K562 (cell line): Measurements from ENCODE around the gene FREM1. TPM values are rescaled to one million over a fixed set of nuclear protein-coding genes. Genes with fewer than 3 reads are reported as not detected.

Source experiments
- ARHGAP35 ChIP-seq: fragments of 450-650 bp; IDR thresholded peaks from 2 replicates; pipeline ENCODE4 v1.6.1; 2018; ENCODE audit not compliant: partially characterized antibody
- CCNT2 ChIP-seq: IDR thresholded peaks from 2 replicates; pipeline ENCODE4 v1.6.1; 2011; ENCODE audit warnings: borderline replicate concordance, low read depth, mild to moderate bottlenecking, moderate library complexity, mixed read lengths, low read length; ENCODE audit not compliant: insufficient read length; ENCODE audit errors: extremely low read depth
- KAT7 ChIP-seq: sonication (generic); formaldehyde crosslinking; IDR thresholded peaks from 2 replicates; pipeline ENCODE4 v1.8.0; 2022; ENCODE audit warnings: missing genetic modification reagents, mild to moderate bottlenecking, borderline replicate concordance
- MAFK ChIP-seq: IDR thresholded peaks from 2 replicates; pipeline ENCODE4 v1.6.1; 2011; ENCODE audit warnings: low read length, improper control_type of control experiment
- MAZ ChIP-seq, 2 experiments: fragments of 450-650 bp in 1 of 2; sonication (generic) in 1 of 2; formaldehyde crosslinking; IDR thresholded peaks in 1 of 2; conservative IDR thresholded peaks in 1 of 2; 2 replicates each; pipeline versions ENCODE4 v1.4.0 to v1.5.0; 2020; ENCODE audit warnings: mild to moderate bottlenecking in 1 of 2, missing genetic modification reagents in 1 of 2
- STAT5B ChIP-seq: fragments of 250-450 bp; sonication (Bioruptor Pico); IDR thresholded peaks from 2 replicates; pipeline ENCODE4 v1.8.0; 2021; ENCODE audit warnings: mild to moderate bottlenecking, inconsistent platforms
- TAF1 ChIP-seq: IDR thresholded peaks from 2 replicates; pipeline ENCODE4 v1.6.1; 2011; ENCODE audit warnings: mild to moderate bottlenecking, low read length, moderate library complexity; ENCODE audit not compliant: insufficient read depth, control insufficient read depth, severe bottlenecking; ENCODE audit errors: extremely low read depth
- polyA plus RNA-seq, 8 experiments: library from polyadenylated mRNA; depleted of rRNA in 4 of 8; stranded (reverse) in 5 of 8; unstranded in 3 of 8; fragments of >200 nt; fragmentation: Nextera tagmentation in 2 of 8; fragmentation: Illumina TruSeq in 1 of 8; extraction: Ambion mirVana in 2 of 8; extraction: Trizol in 1 of 8; gene quantifications; 2 replicates each; pipeline versions ENCODE4 v1.2.1 to v1.2.3, GENCODE V29; 2011 to 2014; ENCODE audit warnings: inconsistent platforms in 1 of 8, missing spikeins in 1 of 8
- total RNA-seq, 7 experiments: library from RNA; depleted of rRNA in 6 of 7; stranded (reverse); fragments of >200 nt in 6 of 7; fragmentation: Illumina TruSeq in 2 of 7; extraction: Trizol in 2 of 7; gene quantifications; 2 replicates each; pipeline versions ENCODE4 v1.2.1 to v1.2.3, GENCODE V29; 2011 to 2021; ENCODE audit warnings: low replicate concordance in 1 of 7
- TF ChIP-seq, protein P1 (sequence below): fragments of 450-650 bp; IDR thresholded peaks from 2 replicates; pipeline ENCODE4 v1.7.1; 2018; ENCODE audit warnings: mild to moderate bottlenecking, low read depth; ENCODE audit not compliant: partially characterized antibody
- TF ChIP-seq, protein P2 (sequence below), 2 experiments: fragments of 450-650 bp; IDR thresholded peaks; 2 replicates each; pipeline ENCODE4 v1.6.1; 2018; ENCODE audit warnings: mild to moderate bottlenecking in 2 of 2, low read depth in 1 of 2; ENCODE audit not compliant: partially characterized antibody in 2 of 2

FREM1 gene
- total and polyA plus RNA-seq, 9 of the 15 experiments (the other 6 are each of a cell fraction or from before 2014, with no cell fraction given): 0.03 to 0.24 (median 0.13) TPM; not detected in 2

DNA sequence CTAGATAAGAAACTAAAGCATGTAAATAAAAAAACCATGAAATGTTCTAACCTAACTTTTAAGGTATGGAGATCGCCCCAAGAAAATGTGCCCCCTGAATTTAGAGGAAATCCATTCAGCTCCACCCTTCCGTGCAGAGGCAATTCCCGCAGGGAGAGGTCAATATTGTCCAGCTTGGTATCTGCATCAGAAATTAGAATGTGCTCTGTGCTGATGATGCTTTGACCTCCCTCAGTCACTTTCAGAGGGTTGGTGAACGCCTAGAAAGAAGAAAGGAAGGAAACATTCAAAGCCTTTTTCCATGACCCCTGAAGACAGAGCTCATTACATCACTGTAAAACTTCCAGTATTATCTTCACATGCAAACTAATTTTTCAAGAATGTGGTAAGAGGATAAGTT, 91.0 kb downstream of the FREM1 start (continued):
- no peak for TF ChIP-seq TAF1
- TF ChIP-seq MAFK: no peak
- no peak for TF ChIP-seq MAZ (CRISPR knock-in tag; conservative IDR thresholded peaks at IDR 0.05 in 1 of 2, IDR thresholded peaks at IDR 0.05 in 1 of 2)
- TF ChIP-seq STAT5B: no peak
- TF ChIP-seq, protein P1, sequence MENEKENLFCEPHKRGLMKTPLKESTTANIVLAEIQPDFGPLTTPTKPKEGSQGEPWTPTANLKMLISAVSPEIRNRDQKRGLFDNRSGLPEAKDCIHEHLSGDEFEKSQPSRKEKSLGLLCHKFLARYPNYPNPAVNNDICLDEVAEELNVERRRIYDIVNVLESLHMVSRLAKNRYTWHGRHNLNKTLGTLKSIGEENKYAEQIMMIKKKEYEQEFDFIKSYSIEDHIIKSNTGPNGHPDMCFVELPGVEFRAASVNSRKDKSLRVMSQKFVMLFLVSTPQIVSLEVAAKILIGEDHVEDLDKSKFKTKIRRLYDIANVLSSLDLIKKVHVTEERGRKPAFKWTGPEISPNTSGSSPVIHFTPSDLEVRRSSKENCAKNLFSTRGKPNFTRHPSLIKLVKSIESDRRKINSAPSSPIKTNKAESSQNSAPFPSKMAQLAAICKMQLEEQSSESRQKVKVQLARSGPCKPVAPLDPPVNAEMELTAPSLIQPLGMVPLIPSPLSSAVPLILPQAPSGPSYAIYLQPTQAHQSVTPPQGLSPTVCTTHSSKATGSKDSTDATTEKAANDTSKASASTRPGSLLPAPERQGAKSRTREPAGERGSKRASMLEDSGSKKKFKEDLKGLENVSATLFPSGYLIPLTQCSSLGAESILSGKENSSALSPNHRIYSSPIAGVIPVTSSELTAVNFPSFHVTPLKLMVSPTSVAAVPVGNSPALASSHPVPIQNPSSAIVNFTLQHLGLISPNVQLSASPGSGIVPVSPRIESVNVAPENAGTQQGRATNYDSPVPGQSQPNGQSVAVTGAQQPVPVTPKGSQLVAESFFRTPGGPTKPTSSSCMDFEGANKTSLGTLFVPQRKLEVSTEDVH: no peak
- TF ChIP-seq KAT7 (CRISPR knock-in tag): no peak
- TF ChIP-seq CCNT2: no peak
- TF ChIP-seq, protein P2, sequence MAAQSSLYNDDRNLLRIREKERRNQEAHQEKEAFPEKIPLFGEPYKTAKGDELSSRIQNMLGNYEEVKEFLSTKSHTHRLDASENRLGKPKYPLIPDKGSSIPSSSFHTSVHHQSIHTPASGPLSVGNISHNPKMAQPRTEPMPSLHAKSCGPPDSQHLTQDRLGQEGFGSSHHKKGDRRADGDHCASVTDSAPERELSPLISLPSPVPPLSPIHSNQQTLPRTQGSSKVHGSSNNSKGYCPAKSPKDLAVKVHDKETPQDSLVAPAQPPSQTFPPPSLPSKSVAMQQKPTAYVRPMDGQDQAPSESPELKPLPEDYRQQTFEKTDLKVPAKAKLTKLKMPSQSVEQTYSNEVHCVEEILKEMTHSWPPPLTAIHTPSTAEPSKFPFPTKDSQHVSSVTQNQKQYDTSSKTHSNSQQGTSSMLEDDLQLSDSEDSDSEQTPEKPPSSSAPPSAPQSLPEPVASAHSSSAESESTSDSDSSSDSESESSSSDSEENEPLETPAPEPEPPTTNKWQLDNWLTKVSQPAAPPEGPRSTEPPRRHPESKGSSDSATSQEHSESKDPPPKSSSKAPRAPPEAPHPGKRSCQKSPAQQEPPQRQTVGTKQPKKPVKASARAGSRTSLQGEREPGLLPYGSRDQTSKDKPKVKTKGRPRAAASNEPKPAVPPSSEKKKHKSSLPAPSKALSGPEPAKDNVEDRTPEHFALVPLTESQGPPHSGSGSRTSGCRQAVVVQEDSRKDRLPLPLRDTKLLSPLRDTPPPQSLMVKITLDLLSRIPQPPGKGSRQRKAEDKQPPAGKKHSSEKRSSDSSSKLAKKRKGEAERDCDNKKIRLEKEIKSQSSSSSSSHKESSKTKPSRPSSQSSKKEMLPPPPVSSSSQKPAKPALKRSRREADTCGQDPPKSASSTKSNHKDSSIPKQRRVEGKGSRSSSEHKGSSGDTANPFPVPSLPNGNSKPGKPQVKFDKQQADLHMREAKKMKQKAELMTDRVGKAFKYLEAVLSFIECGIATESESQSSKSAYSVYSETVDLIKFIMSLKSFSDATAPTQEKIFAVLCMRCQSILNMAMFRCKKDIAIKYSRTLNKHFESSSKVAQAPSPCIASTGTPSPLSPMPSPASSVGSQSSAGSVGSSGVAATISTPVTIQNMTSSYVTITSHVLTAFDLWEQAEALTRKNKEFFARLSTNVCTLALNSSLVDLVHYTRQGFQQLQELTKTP (IDR thresholded peaks at IDR 0.05; ENCODE audit: low read depth in 1 of 2, partially characterized antibody in 2 of 2): no peak
- no peak for TF ChIP-seq ARHGAP35
